Endothelial cell of umbilical vein (primary cell): ENCODE results near the gene MEPCE.
A peak's percentile ranks its signal among the peaks of the same experiment; 100 is the strongest.

Source experiments
- POLR2A ChIP-seq: IDR thresholded peaks from 2 replicates; pipeline ENCODE4 v1.6.1; 2012; ENCODE audit warnings: low read depth, mild to moderate bottlenecking, control low read depth, low read length
- TF ChIP-seq, protein P1 (sequence below), 2 donors: IDR thresholded peaks; 1 replicate in 1 of 2; 2 replicates in 1 of 2; pipeline ENCODE4 v1.5.1; 2011; ENCODE audit warnings: low read length in 2 of 2, mild to moderate bottlenecking in 2 of 2, moderate library complexity in 2 of 2, control low read depth in 1 of 2, inconsistent platforms in 1 of 2, low read depth in 1 of 2; ENCODE audit not compliant: insufficient read depth in 1 of 2; ENCODE audit errors: extremely low read depth in 1 of 2

GRCh38 chr7:100430493-100431285, 1.1 kb downstream of the MEPCE start:
- TF ChIP-seq, protein P1, sequence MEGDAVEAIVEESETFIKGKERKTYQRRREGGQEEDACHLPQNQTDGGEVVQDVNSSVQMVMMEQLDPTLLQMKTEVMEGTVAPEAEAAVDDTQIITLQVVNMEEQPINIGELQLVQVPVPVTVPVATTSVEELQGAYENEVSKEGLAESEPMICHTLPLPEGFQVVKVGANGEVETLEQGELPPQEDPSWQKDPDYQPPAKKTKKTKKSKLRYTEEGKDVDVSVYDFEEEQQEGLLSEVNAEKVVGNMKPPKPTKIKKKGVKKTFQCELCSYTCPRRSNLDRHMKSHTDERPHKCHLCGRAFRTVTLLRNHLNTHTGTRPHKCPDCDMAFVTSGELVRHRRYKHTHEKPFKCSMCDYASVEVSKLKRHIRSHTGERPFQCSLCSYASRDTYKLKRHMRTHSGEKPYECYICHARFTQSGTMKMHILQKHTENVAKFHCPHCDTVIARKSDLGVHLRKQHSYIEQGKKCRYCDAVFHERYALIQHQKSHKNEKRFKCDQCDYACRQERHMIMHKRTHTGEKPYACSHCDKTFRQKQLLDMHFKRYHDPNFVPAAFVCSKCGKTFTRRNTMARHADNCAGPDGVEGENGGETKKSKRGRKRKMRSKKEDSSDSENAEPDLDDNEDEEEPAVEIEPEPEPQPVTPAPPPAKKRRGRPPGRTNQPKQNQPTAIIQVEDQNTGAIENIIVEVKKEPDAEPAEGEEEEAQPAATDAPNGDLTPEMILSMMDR (IDR thresholded peaks at IDR 0.05; ENCODE audit: extremely low read depth in 1 of 2, insufficient read depth in 1 of 2, low read depth in 1 of 2, low read length in 2 of 2), result no peak
- TF ChIP-seq POLR2A, result peak; percentile 36
